Pancreas (tissue), 10 donors: ENCODE measurements around the gene CMTM1. TPM values are rescaled to one million over a fixed set of nuclear protein-coding genes. Genes with fewer than 3 reads are reported as not detected.
"Not testable (repeated sequence)": the region's sequence is repeated elsewhere in the genome, so short reads cannot be mapped to it uniquely, and the experiment has no call there.

ENCODE experiments used
- ATAC-seq, 4 donors: fragments of 200-7000 bp; cut with Tn5 transposase; one replicate each; pipeline versions ENCODE4 v1.8.0 to v1.9.1; 2020; ENCODE audit warnings: mild to moderate bottlenecking in 4 of 4, moderate library complexity in 4 of 4
- DNase-seq, 6 donors: peaks; one replicate each; pipeline ENCODE4 v3.0.0-alpha.2; 2020
- FAIRE-seq: peaks from 2 replicates; lab custom pipeline; 2012; peaks lifted over from hg19 to GRCh38; lab: Jason Lieb, UNC
- H3K27ac ChIP-seq, 4 donors: fragments of 200-600 bp; sonication (generic); 1 replicate in 3 of 4; 2 replicates in 1 of 4; pipeline versions ENCODE4 v1.5.0 to v1.8.0; 2020
- H3K27me3 ChIP-seq, 4 donors: fragments of 200-600 bp; one replicate each; pipeline ENCODE4 v1.8.0; 2021
- H3K36me3 ChIP-seq, 3 donors: fragments of 200-600 bp; sonication (generic) in 1 of 3; one replicate each; pipeline versions ENCODE4 v1.5.0 to v1.8.0; 2020 to 2021
- H3K4me1 ChIP-seq, 3 donors: fragments of 200-600 bp; one replicate each; pipeline ENCODE4 v1.8.0; 2021
- H3K4me3 ChIP-seq, 4 donors: fragments of 200-600 bp; sonication (generic) in 2 of 4; one replicate each; pipeline versions ENCODE4 v1.5.0 to v1.8.0; 2020 to 2021
- H3K9me3 ChIP-seq, 4 donors: fragments of 200-600 bp; one replicate each; pipeline ENCODE4 v1.8.0; 2021
- WGBS, 2 donors: extraction: QIAGEN DNeasy Blood & Tissue Kit; methylation state at CpG; one replicate each; pipeline ENCODE4 v1.1.7; 2013; 5-methylcytosine and 5-hydroxymethylcytosine counted together
- intact Hi-C, 3 donors: fragments of 100-400 bp; cut with DNase I; formaldehyde crosslinking; loops; one replicate each; pipeline versions ENCODE4 v1.11.1 to v1.14.2; 2022
- polyA plus RNA-seq, 2 donors: library from polyadenylated mRNA; stranded (reverse); fragments of 200-250 nt; gene quantifications; one replicate each; pipeline ENCODE4 v1.2.3, GENCODE V29; 2013
- total RNA-seq, 6 donors: library from RNA; stranded (reverse); fragmentation: NEBNext Ultra II Directional in 4 of 6; extraction: Animal tissue kit (Norgen Biotek cat#: 25700) in 4 of 6; gene quantifications; one replicate each; pipeline versions ENCODE4 v1.2.1 to v1.2.4, GENCODE V29; 2021 to 2023
- TF ChIP-seq, protein P1 (sequence below), 4 donors: fragments of 200-600 bp; sonication (generic) in 3 of 4; IDR thresholded peaks; one replicate each; pipeline versions ENCODE4 v1.5.0 to v1.8.0; 2021; ENCODE audit warnings: antibody characterized with exemption in 4 of 4
- donor health status: healthy with polysubstance abuse.
- donor health status: DM: no; HTN: no; CAD: no; lungs with moderate emphysema.
- donor health status: DM: no; HTN: no; CAD: no.
- donor health status: control.
- donor health status: control.
- donor health status: Bipolar disorder and iron deficiency.
- donor health status: DM: yes; HTN: yes; CAD: no.
- donor health status: DM: no; HTN: no; CAD: no.
- donor health status: DM: no; HTN: no; CAD: no.
- donor health status: DM: yes; HTN: yes; CAD: no.

The CMTM1 gene
- total and polyA plus RNA-seq, 8 donors, result 0.28 to 3.9 (median 0.82) TPM

DNA sequence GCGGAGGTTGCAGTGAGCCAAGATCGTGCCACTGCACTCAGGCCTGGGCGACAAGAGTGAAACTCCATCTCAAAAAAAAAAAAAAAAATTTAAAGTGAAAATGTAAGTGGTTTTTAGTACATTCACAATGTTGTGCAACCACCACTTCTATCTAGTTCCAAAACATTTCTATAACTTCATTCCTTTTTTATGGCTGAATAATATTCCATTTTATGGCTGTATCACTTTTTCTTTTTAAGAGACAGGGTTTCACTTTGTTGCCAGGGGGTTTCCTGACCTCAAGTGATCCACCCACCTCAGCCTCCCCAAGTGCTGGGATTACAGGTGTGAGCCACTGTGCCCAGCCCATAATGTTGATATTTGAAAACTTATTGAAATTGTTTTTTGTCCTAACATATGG is 26.6 kb downstream of the CMTM1 start:
- intact Hi-C loops, result no loop called here
- H3K4me3 ChIP-seq, result no peak overlapping the region
- no peak for DNase-seq
- FAIRE-seq, result no peak
- no peaks in the 10 kb centered on the region for H3K27me3 ChIP-seq
- no peaks in the 10 kb centered on the region for H3K4me1 ChIP-seq
- no peak for ATAC-seq
- no peak overlapping the region for H3K27ac ChIP-seq
- TF ChIP-seq, protein P1, sequence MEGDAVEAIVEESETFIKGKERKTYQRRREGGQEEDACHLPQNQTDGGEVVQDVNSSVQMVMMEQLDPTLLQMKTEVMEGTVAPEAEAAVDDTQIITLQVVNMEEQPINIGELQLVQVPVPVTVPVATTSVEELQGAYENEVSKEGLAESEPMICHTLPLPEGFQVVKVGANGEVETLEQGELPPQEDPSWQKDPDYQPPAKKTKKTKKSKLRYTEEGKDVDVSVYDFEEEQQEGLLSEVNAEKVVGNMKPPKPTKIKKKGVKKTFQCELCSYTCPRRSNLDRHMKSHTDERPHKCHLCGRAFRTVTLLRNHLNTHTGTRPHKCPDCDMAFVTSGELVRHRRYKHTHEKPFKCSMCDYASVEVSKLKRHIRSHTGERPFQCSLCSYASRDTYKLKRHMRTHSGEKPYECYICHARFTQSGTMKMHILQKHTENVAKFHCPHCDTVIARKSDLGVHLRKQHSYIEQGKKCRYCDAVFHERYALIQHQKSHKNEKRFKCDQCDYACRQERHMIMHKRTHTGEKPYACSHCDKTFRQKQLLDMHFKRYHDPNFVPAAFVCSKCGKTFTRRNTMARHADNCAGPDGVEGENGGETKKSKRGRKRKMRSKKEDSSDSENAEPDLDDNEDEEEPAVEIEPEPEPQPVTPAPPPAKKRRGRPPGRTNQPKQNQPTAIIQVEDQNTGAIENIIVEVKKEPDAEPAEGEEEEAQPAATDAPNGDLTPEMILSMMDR (IDR thresholded peaks at IDR 0.05), result no peak
- H3K9me3 ChIP-seq, result no peaks in the 10 kb centered on the region
- no peaks in the 10 kb centered on the region for H3K36me3 ChIP-seq
- 99 to 100% methylated on average over 3 of the region's 3 CpGs for WGBS, 2 donors

DNA sequence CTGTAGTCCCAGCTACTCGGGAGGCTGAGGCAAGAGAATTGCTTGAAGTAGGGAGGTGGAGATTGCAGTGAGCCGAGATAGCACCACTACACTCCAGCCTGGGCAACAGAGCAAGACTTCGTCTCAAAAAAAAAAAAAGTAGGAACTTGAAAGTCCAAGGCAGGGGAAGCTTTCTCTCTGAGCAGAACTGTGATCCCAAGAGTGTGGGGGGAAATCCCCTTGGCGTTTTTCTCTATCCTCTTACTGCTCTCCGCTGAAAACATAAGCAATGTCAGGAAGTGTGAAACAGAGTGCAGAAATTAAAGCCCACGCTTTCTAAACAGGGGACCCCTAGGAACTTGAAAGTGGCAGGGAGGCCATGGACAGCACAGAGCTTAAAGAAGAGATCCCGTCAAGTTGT is 28.5 kb downstream of the CMTM1 start:
- Histone ChIP-seq H3K27me3 (no peaks in the 10 kb centered on the region), H3K4me1 (no peaks in the 10 kb centered on the region), H3K27ac (no peak overlapping the region), H3K4me3 (no peak overlapping the region), H3K36me3 (no peaks in the 10 kb centered on the region), H3K9me3 (no peaks in the 10 kb centered on the region)
- TF ChIP-seq, protein P1 (IDR thresholded peaks at IDR 0.05), result no peak
- intact Hi-C loops, result no loop called here
- ATAC-seq (peak in 1 of 4 donors; percentile 55), DNase-seq (no peak), FAIRE-seq (no peak)
- WGBS, 2 donors, result 81 to 86% methylated on average over 7 of the region's 7 CpGs

DNA sequence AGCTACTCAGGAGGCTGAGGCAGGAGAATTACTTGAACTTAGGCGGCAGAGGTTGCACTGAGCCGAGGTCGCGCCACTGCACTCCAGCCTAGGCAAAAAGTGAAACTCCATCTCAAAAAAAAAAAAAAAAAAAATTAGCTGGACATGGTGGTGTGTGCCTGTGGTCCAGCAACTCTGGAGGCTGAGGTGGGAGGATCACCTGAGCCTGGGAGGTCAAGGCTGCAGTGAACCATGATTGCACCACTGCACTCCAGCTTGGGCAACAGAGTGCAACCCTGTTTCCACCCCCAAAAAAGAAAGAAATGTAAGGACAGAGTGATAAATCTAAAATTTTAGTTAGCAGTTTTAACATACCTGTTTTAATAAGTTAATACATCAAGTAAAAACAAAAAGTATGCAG is 30.3 kb downstream of the CMTM1 start:
- intact Hi-C loops, FAIRE-seq, H3K4me3 ChIP-seq, ATAC-seq, H3K4me1 ChIP-seq, H3K36me3 ChIP-seq, H3K27me3 ChIP-seq, H3K27ac ChIP-seq, H3K9me3 ChIP-seq, DNase-seq: not testable (repeated sequence)
- WGBS, 2 donors, result 97% methylated on average over 4 of the region's 4 CpGs

DNA sequence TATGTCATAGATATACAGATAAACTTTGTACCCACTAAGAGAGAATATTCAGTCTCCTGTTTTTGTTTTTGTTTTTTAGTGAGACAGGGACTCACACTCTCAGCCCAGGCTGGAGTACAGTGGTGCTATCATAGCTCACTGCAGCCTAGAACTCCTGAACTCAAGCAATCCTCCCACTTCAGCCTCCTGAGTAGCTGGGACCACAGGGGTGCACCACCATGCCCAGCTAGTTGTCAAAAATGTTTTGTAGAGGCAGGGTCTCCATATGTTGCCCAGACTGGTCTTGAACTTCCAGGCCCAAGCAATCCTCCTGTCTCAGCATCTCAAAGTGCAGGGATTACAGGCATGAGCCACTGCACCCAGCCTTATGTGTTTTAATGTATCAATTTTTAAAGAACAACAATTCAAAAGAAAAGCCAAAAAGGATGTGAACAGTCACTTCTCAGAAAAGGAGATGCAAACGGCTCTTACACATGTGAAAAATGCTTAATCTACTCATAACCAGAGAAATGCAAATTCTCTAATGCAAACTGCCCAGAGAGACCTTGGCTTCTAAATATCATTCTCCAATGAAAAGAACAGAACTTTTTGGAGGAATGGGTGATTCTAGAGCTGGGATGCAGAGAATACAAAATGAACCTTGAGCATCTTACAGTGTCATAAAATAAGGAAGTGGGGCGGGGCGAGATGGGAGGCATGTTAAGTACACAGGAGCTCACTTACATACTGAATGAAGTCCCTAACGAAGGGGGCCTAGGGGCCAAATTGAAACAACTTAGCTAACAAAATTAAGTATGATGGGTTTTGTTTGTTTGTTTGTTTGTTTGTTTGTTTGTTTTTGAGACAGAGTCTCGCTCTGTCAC is 31.0 kb downstream of the CMTM1 start:
- no peaks in the 10 kb centered on the region for H3K36me3 ChIP-seq
- no peaks in the 10 kb centered on the region for H3K9me3 ChIP-seq
- no peaks in the 10 kb centered on the region for H3K4me1 ChIP-seq
- FAIRE-seq (no peak), ATAC-seq (no peak), DNase-seq (no peak)
- 85 to 89% methylated on average over 5 of the region's 5 CpGs for WGBS, 2 donors
- no peaks in the 10 kb centered on the region for H3K27me3 ChIP-seq
- TF ChIP-seq, protein P1 (IDR thresholded peaks at IDR 0.05), result no peak
- intact Hi-C loops, result no loop called here
- H3K4me3 ChIP-seq, result no peak overlapping the region
- no peak overlapping the region for H3K27ac ChIP-seq

DNA sequence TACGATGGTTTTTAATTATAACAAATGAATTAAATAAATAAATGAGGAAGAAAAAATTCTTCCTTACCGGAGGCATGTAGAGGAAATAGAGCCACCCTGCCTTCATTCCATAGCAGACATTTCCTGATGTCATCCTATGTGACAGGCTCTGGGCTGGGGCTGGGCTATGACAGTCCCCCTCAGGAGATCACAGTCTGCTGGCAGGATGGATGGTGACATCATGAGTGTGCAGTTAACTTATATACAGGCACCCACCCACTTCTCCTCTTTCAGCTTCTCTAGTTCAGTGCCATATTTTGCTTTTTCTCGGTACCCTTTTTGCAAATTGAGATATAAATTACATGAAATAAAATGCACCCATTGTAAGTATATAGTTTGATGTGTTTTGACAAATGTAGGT is 31.9 kb downstream of the CMTM1 start:
- Histone ChIP-seq H3K27me3 (no peaks in the 10 kb centered on the region), H3K36me3 (no peaks in the 10 kb centered on the region), H3K27ac (no peak overlapping the region), H3K9me3 (no peaks in the 10 kb centered on the region), H3K4me1 (no peaks in the 10 kb centered on the region), H3K4me3 (no peak overlapping the region)
- TF ChIP-seq, protein P1 (IDR thresholded peaks at IDR 0.05), result no peak
- WGBS, 2 donors, result 89 to 94% methylated on average over 3 of the region's 3 CpGs
- FAIRE-seq (no peak), ATAC-seq (no peak), DNase-seq (no peak)
- intact Hi-C loops, result no loop called here
